CD14-positive monocyte (primary cell): Measurements from ENCODE around the gene CHST15. TPM values are rescaled to one million over a fixed set of nuclear protein-coding genes. Genes with fewer than 3 reads are reported as not detected.

ENCODE experiments used
- DNase-seq, 3 donors: peaks; one replicate each; pipeline ENCODE4 v3.0.0-alpha.2; 2011 to 2022
- H2AFZ ChIP-seq: 2 replicates; pipeline ENCODE4 v1.6.0; 2012; ENCODE audit warnings: mild to moderate bottlenecking, low read depth, low read length, inconsistent platforms; ENCODE audit not compliant: insufficient read depth, poor library complexity, severe bottlenecking
- H3K27ac ChIP-seq, 2 donors: 1 replicate in 1 of 2; 2 replicates in 1 of 2; pipeline ENCODE4 v1.5.1; 2012 to 2013; ENCODE audit warnings: low read length in 2 of 2, control low read depth in 1 of 2, inconsistent platforms in 1 of 2, low read depth in 1 of 2, mild to moderate bottlenecking in 1 of 2
- H3K27me3 ChIP-seq, 2 donors: one replicate each; pipeline versions ENCODE4 v1.6.0 to v1.6.1; 2011 to 2013; ENCODE audit warnings: low read length in 2 of 2; ENCODE audit not compliant: control insufficient read depth in 2 of 2, insufficient read depth in 2 of 2
- H3K36me3 ChIP-seq, 2 donors: replicated peaks in 1 of 2; 1 replicate in 1 of 2; 2 replicates in 1 of 2; pipeline versions ENCODE4 v1.5.1 to v1.6.1; 2012 to 2013; ENCODE audit warnings: low read length in 2 of 2, control low read depth in 1 of 2, inconsistent platforms in 1 of 2, mild to moderate bottlenecking in 1 of 2; ENCODE audit not compliant: insufficient read depth in 2 of 2, control insufficient read depth in 1 of 2
- H3K4me1 ChIP-seq, 2 donors: 1 replicate in 1 of 2; 2 replicates in 1 of 2; pipeline versions ENCODE4 v1.5.1 to v1.6.1; 2012 to 2013; ENCODE audit warnings: low read length in 2 of 2, control low read depth in 1 of 2, inconsistent platforms in 1 of 2, mild to moderate bottlenecking in 1 of 2, moderate library complexity in 1 of 2; ENCODE audit not compliant: insufficient read depth in 2 of 2, control insufficient read depth in 1 of 2
- H3K4me2 ChIP-seq: replicated peaks from 2 replicates; pipeline ENCODE3; 2012; ENCODE audit warnings: low read length, moderate library complexity, mild to moderate bottlenecking; ENCODE audit not compliant: poor library complexity, severe bottlenecking; ENCODE audit errors: extremely low read depth
- H3K4me3 ChIP-seq, 3 experiments: fragments of 200-600 bp in 1 of 3; sonication (generic) in 1 of 3; replicated peaks in 1 of 3; 1 replicate in 2 of 3; 2 replicates in 1 of 3; pipeline ENCODE4 v1.5.1; 2011 to 2013; ENCODE audit warnings: low read length in 3 of 3, mild to moderate bottlenecking in 3 of 3, control low read depth in 2 of 3, low read depth in 2 of 3, inconsistent platforms in 1 of 3, moderate library complexity in 1 of 3
- H3K79me2 ChIP-seq: 2 replicates; pipeline ENCODE4 v1.6.0; 2012; ENCODE audit warnings: mild to moderate bottlenecking, control low read depth, inconsistent platforms, low read length, moderate library complexity; ENCODE audit not compliant: insufficient read depth
- H3K9ac ChIP-seq: 2 replicates; pipeline ENCODE4 v1.6.0; 2017; ENCODE audit warnings: low read length, mild to moderate bottlenecking; ENCODE audit not compliant: insufficient read depth, poor library complexity, severe bottlenecking
- H3K9me3 ChIP-seq, 2 donors: replicated peaks in 1 of 2; 1 replicate in 1 of 2; 2 replicates in 1 of 2; pipeline versions ENCODE4 v1.5.1 to v1.6.1; 2012 to 2013; ENCODE audit warnings: low read length in 2 of 2, control low read depth in 1 of 2; ENCODE audit not compliant: control insufficient read depth in 1 of 2, insufficient read depth in 1 of 2
- H4K20me1 ChIP-seq: 2 replicates; pipeline ENCODE4 v1.6.0; 2012; ENCODE audit warnings: mild to moderate bottlenecking, low read length, control low read depth, moderate library complexity; ENCODE audit not compliant: insufficient read depth
- H3K27ac Mint-ChIP-seq, 7 donors: one replicate each; pipeline ENCODE4 v1.8.0; 2020; ENCODE audit warnings: mild to moderate bottlenecking in 7 of 7, mixed read lengths in 7 of 7, moderate library complexity in 6 of 7, inconsistent platforms in 2 of 7
- H3K27me3 Mint-ChIP-seq, 3 donors: one replicate each; pipeline ENCODE4 v1.8.0; 2021 to 2022; ENCODE audit warnings: low read depth in 3 of 3, mild to moderate bottlenecking in 3 of 3, mixed read lengths in 3 of 3, moderate library complexity in 3 of 3, inconsistent platforms in 1 of 3
- H3K36me3 Mint-ChIP-seq, 2 donors: one replicate each; pipeline ENCODE4 v1.8.0; 2020; ENCODE audit warnings: mixed read lengths in 2 of 2, inconsistent platforms in 1 of 2, mild to moderate bottlenecking in 1 of 2
- H3K4me1 Mint-ChIP-seq: one replicate; pipeline ENCODE4 v1.8.0; 2020; ENCODE audit warnings: mild to moderate bottlenecking, mixed read lengths
- H3K4me3 Mint-ChIP-seq, 2 donors: one replicate each; pipeline ENCODE4 v1.8.0; 2020; ENCODE audit warnings: mild to moderate bottlenecking in 2 of 2, mixed read lengths in 2 of 2, moderate library complexity in 1 of 2
- H3K9me3 Mint-ChIP-seq, 7 donors: one replicate each; pipeline ENCODE4 v1.8.0; 2020 to 2022; ENCODE audit warnings: mixed read lengths in 7 of 7, mild to moderate bottlenecking in 6 of 7, moderate library complexity in 6 of 7, inconsistent platforms in 2 of 7
- CTCF ChIP-seq: fragments of 200-600 bp; IDR thresholded peaks from one replicate; pipeline ENCODE4 v1.8.0; 2022; ENCODE audit warnings: antibody characterized with exemption, mild to moderate bottlenecking
- WGBS: methylation state at CpG from one replicate; pipeline ENCODE4 v1.1.5; 2013; ENCODE audit warnings: missing lambda C conversion rate; ENCODE audit not compliant: insufficient coverage; 5-methylcytosine and 5-hydroxymethylcytosine counted together
- intact Hi-C, 2 donors: fragments of 100-400 bp; cut with micrococcal nuclease; formaldehyde crosslinking; loops; one replicate each; pipeline versions ENCODE4 v1.15.0 to v1.15.1; 2023
- polyA plus RNA-seq, 3 donors: library from polyadenylated mRNA; depleted of rRNA in 1 of 3; unstranded in 2 of 3; stranded (reverse) in 1 of 3; fragments of 300-500 nt in 2 of 3; fragments of >200 nt in 1 of 3; fragmentation: Illumina TruSeq in 2 of 3; gene quantifications; 1 replicate in 2 of 3; 2 replicates in 1 of 3; pipeline ENCODE4 v1.2.3, GENCODE V29; 2012 to 2021

CHST15 gene
- polyA plus RNA-seq, 3 donors = 54.4 to 106 (median 87.5) TPM

- no peaks in the 10 kb centered on the region for H3K9me3 ChIP-seq
- H4K20me1 ChIP-seq = peaks cover 99% of the 10 kb centered on the region
- Mint-ChIP-seq H3K4me1 (peaks cover 61% of the 10 kb centered on the region), H3K36me3 (peaks cover 68 to 83% of the 10 kb centered on the region in 2 donors), H3K27me3 (peaks cover 6 to 13% (median 9%) of the 10 kb centered on the region in 3 donors), H3K27ac (peak overlapping the region in 5 of 7 donors; percentile 30 to 93 (median 57)), H3K4me3 (no peak overlapping the region), H3K9me3 (peaks cover 0 to 2% (median 0%) of the 10 kb centered on the region in 7 donors)
- no peak overlapping the region for H3K9ac ChIP-seq
- H2AFZ ChIP-seq = no peak overlapping the region
- H3K27me3 ChIP-seq = no peaks in the 10 kb centered on the region
- intact Hi-C loops = no loop called here
- H3K4me1 ChIP-seq = peaks cover 35 to 48% of the 10 kb centered on the region in 2 donors
- no peak for DNase-seq
- WGBS = 100% methylated on average over 6 of the region's 9 CpGs
- H3K27ac ChIP-seq = no peak overlapping the region
- TF ChIP-seq CTCF = no peak
- H3K4me3 ChIP-seq = no peak overlapping the region
- H3K4me2 ChIP-seq = no peak overlapping the region
- H3K79me2 ChIP-seq = peaks cover 82% of the 10 kb centered on the region
- peaks cover 7 to 69% of the 10 kb centered on the region in 2 donors for H3K36me3 ChIP-seq
These were observed 17.2 kb downstream of the CHST15 start for GRCh38 chr10:124076148-124076733.

- Mint-ChIP-seq H3K4me1 (peaks cover 55% of the 10 kb centered on the region), H3K4me3 (no peak overlapping the region), H3K36me3 (peaks cover 65 to 83% of the 10 kb centered on the region in 2 donors), H3K9me3 (peaks cover 0 to 2% (median 0%) of the 10 kb centered on the region in 7 donors), H3K27ac (peak overlapping the region; percentile 30 to 93 (median 70)), H3K27me3 (peaks cover 6 to 15% (median 8%) of the 10 kb centered on the region in 3 donors)
- Histone ChIP-seq H3K36me3 (peaks cover 2 to 69% of the 10 kb centered on the region in 2 donors), H3K27me3 (no peaks in the 10 kb centered on the region), H3K9ac (no peak overlapping the region), H4K20me1 (peaks cover 99% of the 10 kb centered on the region), H3K4me3 (peak overlapping the region in 1 of 3 experiments; percentile 2), H3K79me2 (peaks cover 82% of the 10 kb centered on the region), H3K4me1 (peaks cover 35 to 49% of the 10 kb centered on the region in 2 donors), H3K4me2 (peak overlapping the region; percentile 54), H3K9me3 (no peaks in the 10 kb centered on the region), H3K27ac (peak overlapping the region; percentile 26 to 55), H2AFZ (no peak overlapping the region)
- no peak for TF ChIP-seq CTCF
- WGBS = 82% methylated on average over 8 of the region's 12 CpGs
- no peak for DNase-seq
- intact Hi-C loops = no loop called here
These were observed 18.0 kb downstream of the CHST15 start for GRCh38 chr10:124075231-124075955.
